OCI-LY7 (cell line): ENCODE measurements around the gene DPYSL3.

Experiments
- EZH2phosphoT487 ChIP-seq: fragments of 200-600 bp; sonication (generic); IDR thresholded peaks from 2 replicates; pipeline ENCODE4 v1.6.1; 2018; ENCODE audit warnings: low read depth, borderline replicate concordance, mild to moderate bottlenecking, mixed run types, antibody characterized with exemption, low read length, moderate library complexity, mixed read lengths
- TF ChIP-seq, protein P1 (sequence below): fragments of 200-600 bp; sonication (generic); conservative IDR thresholded peaks from 2 replicates; pipeline ENCODE4 v1.5.1; 2014; ENCODE audit warnings: mild to moderate bottlenecking, antibody characterized with exemption, low read length, moderate library complexity, mixed read lengths

DNA sequence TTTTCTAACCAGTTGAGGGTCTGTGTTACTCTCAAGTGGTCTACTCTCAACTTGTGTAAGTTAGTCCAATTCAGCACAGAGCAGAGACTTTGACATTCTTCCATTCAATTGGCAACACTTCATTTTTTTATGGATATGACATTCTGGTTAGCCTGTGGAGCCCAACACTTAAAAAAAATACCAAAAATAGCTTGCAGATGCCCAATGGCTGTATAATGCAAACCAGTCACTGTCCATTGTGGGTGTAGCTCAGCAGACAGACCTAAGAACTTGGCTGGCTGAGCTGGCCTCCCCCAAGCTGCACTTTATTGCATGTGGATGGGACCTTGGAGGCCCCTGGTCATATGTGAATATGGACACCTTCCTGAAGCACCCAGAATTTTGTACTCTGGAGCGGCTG lies 103.2 kb downstream of the DPYSL3 start:
- TF ChIP-seq, protein P1, sequence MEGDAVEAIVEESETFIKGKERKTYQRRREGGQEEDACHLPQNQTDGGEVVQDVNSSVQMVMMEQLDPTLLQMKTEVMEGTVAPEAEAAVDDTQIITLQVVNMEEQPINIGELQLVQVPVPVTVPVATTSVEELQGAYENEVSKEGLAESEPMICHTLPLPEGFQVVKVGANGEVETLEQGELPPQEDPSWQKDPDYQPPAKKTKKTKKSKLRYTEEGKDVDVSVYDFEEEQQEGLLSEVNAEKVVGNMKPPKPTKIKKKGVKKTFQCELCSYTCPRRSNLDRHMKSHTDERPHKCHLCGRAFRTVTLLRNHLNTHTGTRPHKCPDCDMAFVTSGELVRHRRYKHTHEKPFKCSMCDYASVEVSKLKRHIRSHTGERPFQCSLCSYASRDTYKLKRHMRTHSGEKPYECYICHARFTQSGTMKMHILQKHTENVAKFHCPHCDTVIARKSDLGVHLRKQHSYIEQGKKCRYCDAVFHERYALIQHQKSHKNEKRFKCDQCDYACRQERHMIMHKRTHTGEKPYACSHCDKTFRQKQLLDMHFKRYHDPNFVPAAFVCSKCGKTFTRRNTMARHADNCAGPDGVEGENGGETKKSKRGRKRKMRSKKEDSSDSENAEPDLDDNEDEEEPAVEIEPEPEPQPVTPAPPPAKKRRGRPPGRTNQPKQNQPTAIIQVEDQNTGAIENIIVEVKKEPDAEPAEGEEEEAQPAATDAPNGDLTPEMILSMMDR: no peak
- no peak for TF ChIP-seq EZH2phosphoT487
